GM21619 (cell line): ENCODE results near the gene CPSF7.

Experiments used
- ATAC-seq: cut with Tn5 transposase; IDR thresholded peaks from one replicate; pipeline ENCODE4 v1.9.1; 2021; ENCODE audit not compliant: unreplicated experiment

CPSF7 gene

DNA sequence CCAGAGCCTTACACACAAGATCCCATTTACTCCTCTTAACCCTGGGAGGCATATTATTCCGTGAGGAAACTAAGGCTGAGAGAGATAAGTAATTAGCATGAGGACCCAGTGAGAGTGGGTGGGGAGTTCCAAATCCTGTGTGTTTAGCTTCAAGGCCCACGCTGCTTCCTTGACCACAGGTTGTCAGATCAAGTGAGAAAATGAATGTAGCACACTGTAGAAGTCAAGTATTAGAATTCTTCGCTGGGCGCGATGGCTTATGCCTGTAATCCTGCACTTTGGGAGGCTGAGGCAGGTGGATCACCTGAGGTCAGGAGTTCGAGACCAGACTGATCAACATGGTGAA, 71.9 kb downstream of the CPSF7 start:
- ATAC-seq = no peak

GRCh38 chr11:61357233-61357893, 72.4 kb downstream of the CPSF7 start:
- peak; percentile 36 for ATAC-seq

DNA sequence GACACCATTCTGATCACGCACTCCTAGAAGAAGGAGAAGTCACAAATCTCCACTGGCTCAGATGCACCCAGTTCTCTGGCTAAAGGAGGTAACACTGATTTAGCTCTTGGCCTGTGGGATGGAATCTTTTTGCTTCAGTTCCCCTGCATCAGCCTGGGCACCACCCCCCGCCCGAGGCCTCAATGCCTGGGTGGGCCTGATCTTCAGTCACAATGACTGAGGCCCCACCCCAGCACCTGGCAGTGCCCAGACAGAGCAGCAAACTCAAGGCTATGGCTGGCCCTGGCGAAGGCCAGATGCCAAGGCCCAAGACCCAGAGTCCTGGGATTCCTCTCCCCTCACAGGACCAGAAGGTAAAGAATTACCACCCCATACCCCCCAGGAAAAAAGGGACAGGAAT, 73.1 kb downstream of the CPSF7 start:
- no peak for ATAC-seq

GRCh38 chr11:61354208-61354607, 75.6 kb downstream of the CPSF7 start:
- ATAC-seq = no peak

- ATAC-seq = no peak
Measured at GRCh38 chr11:61353131-61354067, 76.4 kb downstream of the CPSF7 start.
